Neural crest cell (in vitro differentiated cells): ENCODE measurements around the gene PEAK1. TPM values are rescaled to one million over a fixed set of nuclear protein-coding genes. Genes with fewer than 3 reads are reported as not detected.

Experiments
- DNase-seq: peaks from one replicate; pipeline ENCODE4 v3.0.0; 2021; ENCODE audit warnings: low read depth, mixed read lengths, low spot score
- H3K27ac Mint-ChIP-seq: one replicate; pipeline ENCODE4 v1.8.0; 2021; ENCODE audit warnings: mild to moderate bottlenecking, mixed read lengths; ENCODE audit not compliant: unreplicated experiment
- H3K27me3 Mint-ChIP-seq: 2 replicates; pipeline ENCODE4 v1.8.0; 2021; ENCODE audit warnings: low read depth, mild to moderate bottlenecking, mixed read lengths
- H3K36me3 Mint-ChIP-seq: 2 replicates; pipeline ENCODE4 v1.8.0; 2021; ENCODE audit warnings: low read depth, mild to moderate bottlenecking, mixed read lengths
- H3K4me1 Mint-ChIP-seq: 2 replicates; pipeline ENCODE4 v1.8.0; 2021; ENCODE audit warnings: mixed read lengths
- H3K4me3 Mint-ChIP-seq: one replicate; pipeline ENCODE4 v1.8.0; 2021; ENCODE audit warnings: mild to moderate bottlenecking, mixed read lengths
- H3K9me3 Mint-ChIP-seq: 2 replicates; pipeline ENCODE4 v1.8.0; 2021; ENCODE audit warnings: mixed read lengths
- CTCF ChIP-seq: fragments of 200-600 bp; sonication (generic); conservative IDR thresholded peaks from 2 replicates; pipeline ENCODE4 v1.5.0; 2021; ENCODE audit warnings: antibody characterized with exemption, mild to moderate bottlenecking
- total RNA-seq: library from RNA; stranded (reverse); gene quantifications from 2 replicates; pipeline ENCODE4 v1.2.1, GENCODE V29; 2021

Gene PEAK1
- total RNA-seq, 1 donor from 2014 or later: 26.0 TPM

GRCh38 chr15:77346245-77347036, 73.5 kb downstream of the PEAK1 start:
- Mint-ChIP-seq H3K27ac (no peak overlapping the region), H3K9me3 (peaks cover 11% of the 10 kb centered on the region), H3K27me3 (no peaks in the 10 kb centered on the region), H3K4me1 (peaks cover 12% of the 10 kb centered on the region), H3K36me3 (peaks cover 20% of the 10 kb centered on the region), H3K4me3 (no peak overlapping the region)
- no peak for TF ChIP-seq CTCF
- DNase-seq: no peak

GRCh38 chr15:77342807-77343206, 77.1 kb downstream of the PEAK1 start:
- peaks cover 22% of the 10 kb centered on the region for H3K36me3 Mint-ChIP-seq
- H3K4me1 Mint-ChIP-seq: no peaks in the 10 kb centered on the region
- no peak overlapping the region for H3K4me3 Mint-ChIP-seq
- H3K27ac Mint-ChIP-seq: no peak overlapping the region
- H3K27me3 Mint-ChIP-seq: no peaks in the 10 kb centered on the region
- H3K9me3 Mint-ChIP-seq: peaks cover 14% of the 10 kb centered on the region
- no peak for TF ChIP-seq CTCF
- no peak for DNase-seq

GRCh38 chr15:77340245-77340644, 79.7 kb downstream of the PEAK1 start:
- Mint-ChIP-seq H3K4me3 (no peak overlapping the region), H3K9me3 (peaks cover 14% of the 10 kb centered on the region), H3K4me1 (no peaks in the 10 kb centered on the region), H3K36me3 (peaks cover 20% of the 10 kb centered on the region), H3K27me3 (no peaks in the 10 kb centered on the region), H3K27ac (no peak overlapping the region)
- DNase-seq: no peak
- no peak for TF ChIP-seq CTCF

- DNase-seq: no peak
- Mint-ChIP-seq H3K27me3 (no peaks in the 10 kb centered on the region), H3K36me3 (peaks cover 2% of the 10 kb centered on the region), H3K27ac (no peak overlapping the region), H3K9me3 (peaks cover 3% of the 10 kb centered on the region), H3K4me1 (no peaks in the 10 kb centered on the region), H3K4me3 (no peak overlapping the region)
- TF ChIP-seq CTCF: no peak
Measured at GRCh38 chr15:77336006-77336405, 83.9 kb downstream of the PEAK1 start.

- Mint-ChIP-seq H3K4me1 (no peaks in the 10 kb centered on the region), H3K27me3 (no peaks in the 10 kb centered on the region), H3K36me3 (peaks cover 2% of the 10 kb centered on the region), H3K27ac (no peak overlapping the region), H3K9me3 (peaks cover 2% of the 10 kb centered on the region), H3K4me3 (no peak overlapping the region)
- TF ChIP-seq CTCF: no peak
- DNase-seq: no peak
Measured at GRCh38 chr15:77335298-77335697, 84.6 kb downstream of the PEAK1 start.
